ENCODE measurements around the gene OR5H6. TPM values are rescaled to one million over a fixed set of nuclear protein-coding genes. Genes with fewer than 3 reads are reported as not detected.

The OR5H6 gene
- not detected in 2 replicates for total RNA-seq

DNA sequence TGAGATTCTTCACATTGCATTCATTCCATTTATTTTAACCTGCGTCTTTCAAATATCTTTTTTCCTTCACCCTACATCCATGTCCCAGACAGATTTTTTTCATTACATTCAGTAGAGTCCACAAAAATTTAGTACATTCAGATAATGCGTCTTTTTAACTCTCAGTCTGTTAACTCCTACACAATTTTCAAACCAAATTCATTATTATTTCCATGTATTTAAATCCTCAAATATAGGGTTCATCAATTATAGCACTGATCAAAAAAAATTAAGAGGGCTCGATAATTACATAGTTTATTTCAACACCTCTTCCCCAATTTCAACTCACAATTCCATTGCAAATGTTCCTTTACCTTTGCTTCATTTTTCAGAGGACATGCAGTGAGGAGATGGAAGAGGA, at the start of gene OR5H6:
Gene OR5H6 (plus strand): TSS at position 301 of the 400 bp plus-strand sequence. CDS start 89 bp downstream, at position 390.

DNA sequence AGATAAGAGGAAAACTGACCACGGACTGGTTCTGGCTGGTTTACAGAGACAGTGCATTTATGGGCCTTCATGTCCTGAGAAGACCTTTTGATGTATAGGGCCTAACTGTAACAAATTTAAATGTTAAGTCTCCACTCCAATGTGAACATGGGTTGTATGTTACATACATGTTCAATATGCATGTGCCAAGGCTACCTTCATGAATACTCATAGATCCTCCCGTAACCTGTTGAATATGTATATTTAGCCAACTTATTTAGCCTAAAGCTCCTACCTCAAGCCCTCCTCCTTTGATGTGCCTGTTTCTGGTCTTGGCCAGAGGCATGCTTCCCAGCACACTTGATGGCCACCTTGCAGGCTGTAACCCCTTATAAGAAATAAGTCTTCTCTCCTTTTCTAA, 18.2 kb downstream of the OR5H6 start, which contains the start of gene OR5H2:
Gene OR5H2 (plus strand): TSS at position 301 of the 400 bp plus-strand sequence. CDS start 398 bp downstream, outside the sequence.

Other genes starting within 250 kb of the OR5H6 start
- not detected in 2 replicates for gene GABRR3, start 228.9 kb upstream of the OR5H6 start, total RNA-seq
- not detected in 2 replicates for gene OR5AC2, start 177.1 kb upstream of the OR5H6 start, total RNA-seq
- gene OR5H1, start 133.5 kb upstream of the OR5H6 start, total RNA-seq = not detected in 2 replicates
- not detected in 2 replicates for gene OR5H14, start 116.8 kb upstream of the OR5H6 start, total RNA-seq
- gene OR5H15, start 97.5 kb upstream of the OR5H6 start, total RNA-seq = not detected in 2 replicates
- not detected in 2 replicates for gene OR5H2, start 18.3 kb downstream of the OR5H6 start, total RNA-seq
- not detected in 2 replicates for gene OR5K4, start 89.6 kb downstream of the OR5H6 start, total RNA-seq
- not detected in 2 replicates for gene OR5K3, start 126.4 kb downstream of the OR5H6 start, total RNA-seq
- gene OR5K1, start 199.0 kb downstream of the OR5H6 start, total RNA-seq = not detected in 2 replicates
- not detected in 2 replicates for gene OR5K2, start 233.4 kb downstream of the OR5H6 start, total RNA-seq

All from thoracic aorta endothelial cell (primary cell).